Spleen (tissue), 11 donors: ENCODE data around the gene TEX11. TPM values are rescaled to one million over a fixed set of nuclear protein-coding genes. Genes with fewer than 3 reads are reported as not detected.

Source experiments
- DNase-seq: peaks from one replicate; pipeline ENCODE4 v3.0.0-alpha.2; 2020
- H3K27ac ChIP-seq, 8 donors: fragments of 200-600 bp; sonication (generic) in 7 of 8; 1 replicate in 4 of 8; 2 replicates in 4 of 8; pipeline versions ENCODE4 v1.5.0 to v1.8.0; 2016 to 2021; ENCODE audit warnings: inconsistent platforms in 4 of 8, mild to moderate bottlenecking in 4 of 8, moderate library complexity in 1 of 8
- H3K27me3 ChIP-seq, 7 donors: fragments of 200-600 bp; sonication (generic) in 6 of 7; replicated peaks in 1 of 7; 1 replicate in 4 of 7; 2 replicates in 3 of 7; pipeline versions ENCODE4 v1.5.0 to v1.8.0; 2016 to 2021; ENCODE audit warnings: inconsistent platforms in 3 of 7, mild to moderate bottlenecking in 1 of 7
- H3K36me3 ChIP-seq, 6 donors: fragments of 200-600 bp; sonication (generic) in 5 of 6; 1 replicate in 4 of 6; 2 replicates in 2 of 6; pipeline versions ENCODE4 v1.5.0 to v1.8.0; 2016 to 2021; ENCODE audit warnings: inconsistent platforms in 2 of 6
- H3K4me1 ChIP-seq, 6 donors: fragments of 200-600 bp; sonication (generic) in 5 of 6; 1 replicate in 3 of 6; 2 replicates in 3 of 6; pipeline versions ENCODE4 v1.5.0 to v1.8.0; 2016 to 2021; ENCODE audit warnings: inconsistent platforms in 3 of 6
- H3K4me3 ChIP-seq, 8 donors: fragments of 200-600 bp; sonication (generic) in 7 of 8; 1 replicate in 4 of 8; 2 replicates in 4 of 8; pipeline versions ENCODE4 v1.5.0 to v1.8.0; 2016 to 2021; ENCODE audit warnings: inconsistent platforms in 4 of 8, mild to moderate bottlenecking in 4 of 8, moderate library complexity in 2 of 8
- H3K9me3 ChIP-seq, 8 donors: fragments of 200-600 bp; sonication (generic) in 7 of 8; 1 replicate in 4 of 8; 2 replicates in 4 of 8; pipeline versions ENCODE4 v1.5.0 to v1.8.0; 2016 to 2021; ENCODE audit warnings: inconsistent platforms in 4 of 8
- CTCF ChIP-seq, 11 experiments: fragments of 200-600 bp in 7 of 11; fragments of 450-650 bp in 4 of 11; sonication (generic) in 4 of 11; IDR thresholded peaks in 8 of 11; conservative IDR thresholded peaks in 3 of 11; 1 replicate in 7 of 11; 2 replicates in 4 of 11; pipeline versions ENCODE4 v1.4.0 to v1.8.0; 2016 to 2021; ENCODE audit warnings: antibody characterized with exemption in 11 of 11, inconsistent platforms in 4 of 11, mild to moderate bottlenecking in 1 of 11
- POLR2A ChIP-seq, 3 donors: fragments of 450-650 bp; IDR thresholded peaks; one replicate each; pipeline ENCODE4 v1.5.1; 2017; ENCODE audit warnings: antibody characterized with exemption in 3 of 3, mild to moderate bottlenecking in 1 of 3
- POLR2AphosphoS5 ChIP-seq, 3 donors: sonication (generic); formaldehyde crosslinking; IDR thresholded peaks; one replicate each; pipeline ENCODE4 v1.5.1; 2017; ENCODE audit warnings: antibody characterized with exemption in 3 of 3
- WGBS, 5 donors: extraction: QIAGEN DNeasy Blood & Tissue Kit in 3 of 5; methylation state at CpG; one replicate each; pipeline versions ENCODE4 v1.1.5 to v1.1.7; 2013 to 2018; 5-methylcytosine and 5-hydroxymethylcytosine counted together
- intact Hi-C: fragments of 100-400 bp; cut with DNase I; formaldehyde crosslinking; loops from one replicate; pipeline ENCODE4 v1.15.0; 2023; ENCODE audit warnings: low total_unique reads
- polyA plus RNA-seq, 3 donors: library from polyadenylated mRNA; stranded (reverse); fragments of 200-250 nt; gene quantifications; one replicate each; pipeline ENCODE4 v1.2.1, GENCODE V29; 2013
- total RNA-seq, 7 donors: library from RNA; depleted of rRNA in 3 of 7; stranded (reverse); fragments of >200 nt in 3 of 7; fragmentation: NEBNext Ultra II Directional in 4 of 7; extraction: Animal tissue kit (Norgen Biotek cat#: 25700) in 4 of 7; gene quantifications; one replicate each; pipeline versions ENCODE4 v1.1.0 to v1.2.1, GENCODE V29; 2016 to 2021
- donor health status: healthy with polysubstance abuse.
- donor health status: DM: no; HTN: no; CAD: no; lungs with moderate emphysema.
- donor health status: DM: no; HTN: no; CAD: no.
- donor health status: Bipolar disorder and iron deficiency.
- donor health status: healthy.
- donor health status: DM: no; HTN: no; CAD: no.
- donor health status: DM: yes; HTN: yes; CAD: no.

TEX11 gene
- total and polyA plus RNA-seq, 10 donors, result 0.06 to 1.9 (median 0.81) TPM

GRCh38 chrX:70774223-70774622 is 134.3 kb downstream of the TEX11 start:
- H3K36me3 ChIP-seq, result no peaks in the 10 kb centered on the region
- H3K9me3 ChIP-seq, result no peaks in the 10 kb centered on the region
- intact Hi-C loops, result no loop called here
- WGBS, 5 donors, result 15 to 26% (median 20%) methylated on average over 2 of the region's 2 CpGs
- H3K27me3 ChIP-seq, result peaks cover 0 to 5% (median 0%) of the 10 kb centered on the region in 7 donors
- no peak overlapping the region for H3K27ac ChIP-seq
- no peaks in the 10 kb centered on the region for H3K4me1 ChIP-seq
- DNase-seq, result no peak
- no peak overlapping the region for H3K4me3 ChIP-seq
- no peak for TF ChIP-seq CTCF (IDR thresholded peaks at IDR 0.05 in 8 of 11, conservative IDR thresholded peaks at IDR 0.05 in 3 of 11)
- no peak for TF ChIP-seq POLR2A (IDR thresholded peaks at IDR 0.05)
- no peak for TF ChIP-seq POLR2AphosphoS5 (IDR thresholded peaks at IDR 0.05)

GRCh38 chrX:70769659-70770227 is 138.8 kb downstream of the TEX11 start:
- intact Hi-C loops, result no loop called here
- no peak overlapping the region for H3K27ac ChIP-seq
- no peak for DNase-seq
- H3K36me3 ChIP-seq, result no peaks in the 10 kb centered on the region
- WGBS, 5 donors, result 27 to 33% (median 32%) methylated on average over 3 of the region's 3 CpGs
- no peaks in the 10 kb centered on the region for H3K9me3 ChIP-seq
- H3K27me3 ChIP-seq, result no peaks in the 10 kb centered on the region
- TF ChIP-seq CTCF (IDR thresholded peaks at IDR 0.05 in 8 of 11, conservative IDR thresholded peaks at IDR 0.05 in 3 of 11) (peak in 8 of 11 experiments; percentile 23 to 52 (median 34)), POLR2AphosphoS5 (IDR thresholded peaks at IDR 0.05) (no peak)
- no peaks in the 10 kb centered on the region for H3K4me1 ChIP-seq
- H3K4me3 ChIP-seq, result no peak overlapping the region

GRCh38 chrX:70762285-70762684 is 146.2 kb downstream of the TEX11 start:
- DNase-seq, result no peak
- intact Hi-C loops, result no loop called here
- no peak for TF ChIP-seq CTCF (IDR thresholded peaks at IDR 0.05 in 8 of 11, conservative IDR thresholded peaks at IDR 0.05 in 3 of 11)
- TF ChIP-seq POLR2A (IDR thresholded peaks at IDR 0.05), result no peak
- no peak for TF ChIP-seq POLR2AphosphoS5 (IDR thresholded peaks at IDR 0.05)
- Histone ChIP-seq H3K4me3 (no peak overlapping the region), H3K27ac (no peak overlapping the region), H3K9me3 (no peaks in the 10 kb centered on the region), H3K36me3 (no peaks in the 10 kb centered on the region), H3K4me1 (no peaks in the 10 kb centered on the region), H3K27me3 (peaks cover 0 to 4% (median 0%) of the 10 kb centered on the region in 7 donors)
- WGBS, 5 donors, result 50 to 58% (median 53%) methylated on average over 10 of the region's 10 CpGs

GRCh38 chrX:70755850-70756249 is 152.7 kb downstream of the TEX11 start:
- Histone ChIP-seq H3K27ac (no peak overlapping the region), H3K4me3 (no peak overlapping the region), H3K9me3 (no peaks in the 10 kb centered on the region), H3K4me1 (no peaks in the 10 kb centered on the region), H3K27me3 (peaks cover 0 to 12% (median 0%) of the 10 kb centered on the region in 7 donors), H3K36me3 (no peaks in the 10 kb centered on the region)
- WGBS, 5 donors, result 59 to 76% (median 70%) methylated on average over 4 to 12 of the region's 12 CpGs
- intact Hi-C loops, result no loop called here
- TF ChIP-seq POLR2A (IDR thresholded peaks at IDR 0.05) (no peak), CTCF (IDR thresholded peaks at IDR 0.05 in 8 of 11, conservative IDR thresholded peaks at IDR 0.05 in 3 of 11) (no peak), POLR2AphosphoS5 (IDR thresholded peaks at IDR 0.05) (no peak)
- peak; percentile 73 for DNase-seq
